Measurements from ENCODE around the gene SLC7A14.

SLC7A14 gene

GRCh38 chr3:170585937-170586310 lies at the start of gene SLC7A14:
SLC7A14 (minus strand) TSS chr3:170586075; CDS start chr3:170526936, 59,139 bp downstream.
- Mint-ChIP-seq H3K27ac (no peak within 1 kb of the TSS), H3K27me3 (peaks cover 49% of the 10 kb centered on the region), H3K36me3 (ENCODE audit: low read depth) (no peaks in the 10 kb centered on the region), H3K4me1 (ENCODE audit: low read depth) (no peaks in the 10 kb centered on the region), H3K4me3 (no peak within 1 kb of the TSS), H3K9me3 (no peaks in the 10 kb centered on the region)
- intact Hi-C loops (cut with micrococcal nuclease) = no loop called here

GRCh38 chr3:170635385-170635735 lies 49.5 kb upstream of the SLC7A14 start:
- Mint-ChIP-seq H3K4me1 (ENCODE audit: low read depth) (no peaks in the 10 kb centered on the region), H3K36me3 (ENCODE audit: low read depth) (no peaks in the 10 kb centered on the region), H3K4me3 (no peak overlapping the region), H3K9me3 (no peaks in the 10 kb centered on the region), H3K27ac (no peak overlapping the region), H3K27me3 (peaks cover 7% of the 10 kb centered on the region)
- intact Hi-C loops (cut with micrococcal nuclease) = no loop called here

GRCh38 chr3:170634663-170635384 lies 48.9 kb upstream of the SLC7A14 start:
- no peaks in the 10 kb centered on the region for H3K4me1 Mint-ChIP-seq (ENCODE audit: low read depth)
- no peak overlapping the region for H3K27ac Mint-ChIP-seq
- no peaks in the 10 kb centered on the region for H3K9me3 Mint-ChIP-seq
- H3K27me3 Mint-ChIP-seq = peaks cover 7% of the 10 kb centered on the region
- intact Hi-C loops (cut with micrococcal nuclease) = no loop called here
- H3K36me3 Mint-ChIP-seq (ENCODE audit: low read depth) = no peaks in the 10 kb centered on the region
- H3K4me3 Mint-ChIP-seq = no peak overlapping the region

GRCh38 chr3:170633573-170633972 lies 47.7 kb upstream of the SLC7A14 start:
- Mint-ChIP-seq H3K27ac (no peak overlapping the region), H3K4me1 (ENCODE audit: low read depth) (no peaks in the 10 kb centered on the region), H3K36me3 (ENCODE audit: low read depth) (no peaks in the 10 kb centered on the region), H3K4me3 (no peak overlapping the region), H3K27me3 (peaks cover 7% of the 10 kb centered on the region), H3K9me3 (no peaks in the 10 kb centered on the region)
- intact Hi-C loops (cut with micrococcal nuclease) = no loop called here

- no peaks in the 10 kb centered on the region for H3K9me3 Mint-ChIP-seq
- peaks cover 7% of the 10 kb centered on the region for H3K27me3 Mint-ChIP-seq
- no peaks in the 10 kb centered on the region for H3K36me3 Mint-ChIP-seq (ENCODE audit: low read depth)
- no peak overlapping the region for H3K27ac Mint-ChIP-seq
- H3K4me1 Mint-ChIP-seq (ENCODE audit: low read depth) = no peaks in the 10 kb centered on the region
- intact Hi-C loops (cut with micrococcal nuclease) = no loop called here
- H3K4me3 Mint-ChIP-seq = no peak overlapping the region
These were observed 46.9 kb upstream of the SLC7A14 start for GRCh38 chr3:170632780-170633179.

- Mint-ChIP-seq H3K27me3 (peaks cover 7% of the 10 kb centered on the region), H3K4me1 (ENCODE audit: low read depth) (no peaks in the 10 kb centered on the region), H3K9me3 (no peaks in the 10 kb centered on the region), H3K27ac (no peak overlapping the region), H3K4me3 (no peak overlapping the region), H3K36me3 (ENCODE audit: low read depth) (no peaks in the 10 kb centered on the region)
- intact Hi-C loops (cut with micrococcal nuclease) = no loop called here
These were observed 46.0 kb upstream of the SLC7A14 start for GRCh38 chr3:170631755-170632488.

- H3K4me1 Mint-ChIP-seq (ENCODE audit: low read depth) = no peaks in the 10 kb centered on the region
- H3K9me3 Mint-ChIP-seq = peaks cover 24% of the 10 kb centered on the region
- intact Hi-C loops (cut with micrococcal nuclease) = no loop called here
These were observed 37.6 kb upstream of the SLC7A14 start for GRCh38 chr3:170623524-170623923.

GRCh38 chr3:170622369-170623159 lies 36.7 kb upstream of the SLC7A14 start:
- Mint-ChIP-seq H3K27ac (no peak overlapping the region), H3K4me3 (no peak overlapping the region), H3K27me3 (peaks cover 2% of the 10 kb centered on the region), H3K36me3 (ENCODE audit: low read depth) (no peaks in the 10 kb centered on the region), H3K9me3 (peaks cover 28% of the 10 kb centered on the region), H3K4me1 (ENCODE audit: low read depth) (no peaks in the 10 kb centered on the region)
- intact Hi-C loops (cut with micrococcal nuclease) = no loop called here

More at GRCh38 chr3:170623524-170623923, 37.6 kb upstream of the SLC7A14 start:
- Mint-ChIP-seq H3K4me3 (no peak overlapping the region), H3K27me3 (peaks cover 2% of the 10 kb centered on the region), H3K27ac (no peak overlapping the region), H3K36me3 (ENCODE audit: low read depth) (no peaks in the 10 kb centered on the region)

GRCh38 chr3:170621256-170621655 lies 35.4 kb upstream of the SLC7A14 start:
- intact Hi-C loops (cut with micrococcal nuclease) = no loop called here
- Mint-ChIP-seq H3K4me1 (ENCODE audit: low read depth) (no peaks in the 10 kb centered on the region), H3K36me3 (ENCODE audit: low read depth) (no peaks in the 10 kb centered on the region), H3K27ac (no peak overlapping the region), H3K4me3 (no peak overlapping the region), H3K9me3 (peaks cover 28% of the 10 kb centered on the region), H3K27me3 (peaks cover 2% of the 10 kb centered on the region)

- H3K36me3 Mint-ChIP-seq (ENCODE audit: low read depth) = no peaks in the 10 kb centered on the region
- no peak overlapping the region for H3K4me3 Mint-ChIP-seq
- H3K27ac Mint-ChIP-seq = no peak overlapping the region
- peaks cover 13% of the 10 kb centered on the region for H3K9me3 Mint-ChIP-seq
- H3K4me1 Mint-ChIP-seq (ENCODE audit: low read depth) = no peaks in the 10 kb centered on the region
- intact Hi-C loops (cut with micrococcal nuclease) = no loop called here
- H3K27me3 Mint-ChIP-seq = peaks cover 3% of the 10 kb centered on the region
These were observed 28.5 kb upstream of the SLC7A14 start for GRCh38 chr3:170614214-170614966.

- Mint-ChIP-seq H3K36me3 (ENCODE audit: low read depth) (no peaks in the 10 kb centered on the region), H3K4me3 (no peak overlapping the region), H3K27me3 (peaks cover 2% of the 10 kb centered on the region), H3K4me1 (ENCODE audit: low read depth) (no peaks in the 10 kb centered on the region), H3K9me3 (no peaks in the 10 kb centered on the region), H3K27ac (no peak overlapping the region)
- intact Hi-C loops (cut with micrococcal nuclease) = no loop called here
These were observed 25.9 kb upstream of the SLC7A14 start for GRCh38 chr3:170611751-170612150.

GRCh38 chr3:170610321-170610884 lies 24.5 kb upstream of the SLC7A14 start:
- H3K27me3 Mint-ChIP-seq = peaks cover 5% of the 10 kb centered on the region
- H3K27ac Mint-ChIP-seq = no peak overlapping the region
- intact Hi-C loops (cut with micrococcal nuclease) = no loop called here
- no peaks in the 10 kb centered on the region for H3K9me3 Mint-ChIP-seq
- no peak overlapping the region for H3K4me3 Mint-ChIP-seq
- no peaks in the 10 kb centered on the region for H3K36me3 Mint-ChIP-seq (ENCODE audit: low read depth)
- H3K4me1 Mint-ChIP-seq (ENCODE audit: low read depth) = no peaks in the 10 kb centered on the region

- no peaks in the 10 kb centered on the region for H3K9me3 Mint-ChIP-seq
- intact Hi-C loops (cut with micrococcal nuclease) = no loop called here
- H3K4me3 Mint-ChIP-seq = no peak overlapping the region
- H3K27me3 Mint-ChIP-seq = peaks cover 7% of the 10 kb centered on the region
- no peaks in the 10 kb centered on the region for H3K36me3 Mint-ChIP-seq (ENCODE audit: low read depth)
- no peak overlapping the region for H3K27ac Mint-ChIP-seq
- H3K4me1 Mint-ChIP-seq (ENCODE audit: low read depth) = no peaks in the 10 kb centered on the region
These were observed 22.6 kb upstream of the SLC7A14 start for GRCh38 chr3:170608475-170608874.
